ENCODE results near the gene SLC2A4.

DNA sequence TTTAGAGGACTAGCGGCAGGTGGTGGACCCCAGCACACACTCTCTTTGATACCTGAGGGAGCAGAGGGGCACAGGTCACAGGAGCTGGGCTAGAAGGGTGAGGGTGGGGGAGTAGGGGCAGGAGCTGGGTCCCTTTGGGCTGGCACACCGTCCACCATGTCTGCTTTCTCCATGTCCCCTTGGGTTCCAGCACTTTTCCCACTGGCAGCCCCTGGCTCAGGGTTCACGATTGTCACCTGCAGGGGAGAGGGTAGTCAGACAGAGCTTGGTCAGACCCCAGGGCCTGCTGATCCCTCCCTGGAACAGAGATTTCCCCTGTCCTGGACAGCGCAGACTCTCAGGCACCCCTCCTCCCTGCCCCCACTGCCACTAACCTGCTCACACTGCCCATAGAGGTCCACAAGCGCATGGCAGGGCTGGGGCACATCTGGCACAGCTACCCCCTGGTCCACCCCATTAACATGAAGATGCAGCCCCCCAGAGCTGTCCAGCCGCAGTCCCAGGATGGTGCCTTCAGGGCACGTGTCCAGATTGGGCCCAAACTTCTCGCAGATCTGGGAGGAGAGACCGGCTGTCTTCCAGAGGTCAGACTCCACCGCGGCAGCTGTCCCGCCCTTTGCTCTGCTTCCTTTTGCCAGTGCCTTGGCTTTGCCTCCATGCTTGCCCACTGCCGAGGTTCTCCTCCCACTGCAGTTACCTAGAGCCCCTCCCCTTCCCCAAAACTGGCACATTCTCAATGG, 36.8 kb downstream of the SLC2A4 start:
- TF ChIP-seq, protein P1, sequence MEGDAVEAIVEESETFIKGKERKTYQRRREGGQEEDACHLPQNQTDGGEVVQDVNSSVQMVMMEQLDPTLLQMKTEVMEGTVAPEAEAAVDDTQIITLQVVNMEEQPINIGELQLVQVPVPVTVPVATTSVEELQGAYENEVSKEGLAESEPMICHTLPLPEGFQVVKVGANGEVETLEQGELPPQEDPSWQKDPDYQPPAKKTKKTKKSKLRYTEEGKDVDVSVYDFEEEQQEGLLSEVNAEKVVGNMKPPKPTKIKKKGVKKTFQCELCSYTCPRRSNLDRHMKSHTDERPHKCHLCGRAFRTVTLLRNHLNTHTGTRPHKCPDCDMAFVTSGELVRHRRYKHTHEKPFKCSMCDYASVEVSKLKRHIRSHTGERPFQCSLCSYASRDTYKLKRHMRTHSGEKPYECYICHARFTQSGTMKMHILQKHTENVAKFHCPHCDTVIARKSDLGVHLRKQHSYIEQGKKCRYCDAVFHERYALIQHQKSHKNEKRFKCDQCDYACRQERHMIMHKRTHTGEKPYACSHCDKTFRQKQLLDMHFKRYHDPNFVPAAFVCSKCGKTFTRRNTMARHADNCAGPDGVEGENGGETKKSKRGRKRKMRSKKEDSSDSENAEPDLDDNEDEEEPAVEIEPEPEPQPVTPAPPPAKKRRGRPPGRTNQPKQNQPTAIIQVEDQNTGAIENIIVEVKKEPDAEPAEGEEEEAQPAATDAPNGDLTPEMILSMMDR (IDR thresholded peaks at IDR 0.05) = no peak
- TF ChIP-seq POLR2A (IDR thresholded peaks at IDR 0.05) = no peak
